ENCODE results near the gene ACP2.

Gene ACP2

GRCh38 chr11:47268448-47269001 is 19.9 kb upstream of the ACP2 start:
- no peak for DNase-seq

GRCh38 chr11:47267876-47268275 is 19.3 kb upstream of the ACP2 start:
- no peak for DNase-seq

- DNase-seq, result no peak
Observed at GRCh38 chr11:47264521-47264920, 15.9 kb upstream of the ACP2 start.

- no peak for DNase-seq
Observed at GRCh38 chr11:47264119-47264518, 15.5 kb upstream of the ACP2 start.

GRCh38 chr11:47261291-47261800 is 12.7 kb upstream of the ACP2 start:
- DNase-seq, result no peak

GRCh38 chr11:47260366-47260765 is 11.8 kb upstream of the ACP2 start:
- DNase-seq, result no peak

- no peak for DNase-seq
Observed at GRCh38 chr11:47259232-47259977, 10.8 kb upstream of the ACP2 start.

GRCh38 chr11:47258317-47258902 is 9.8 kb upstream of the ACP2 start:
- DNase-seq, result no peak

GRCh38 chr11:47257517-47258316 is 9.1 kb upstream of the ACP2 start, which contains the start of gene NR1H3:
TSS of gene NR1H3 (plus strand) at chr11:47257996. CDS start at chr11:47259217, 1,221 bp downstream.
- peak; percentile 25 for DNase-seq

- DNase-seq, result peak; percentile 11
Observed at GRCh38 chr11:47257177-47257516, 8.5 kb upstream of the ACP2 start.

GRCh38 chr11:47256374-47256773 is 7.8 kb upstream of the ACP2 start:
- no peak for DNase-seq

- DNase-seq, result no peak
Observed at GRCh38 chr11:47254386-47254785, 5.8 kb upstream of the ACP2 start.

GRCh38 chr11:47253660-47254059 is 5.0 kb upstream of the ACP2 start:
- no peak for DNase-seq

- DNase-seq, result no peak
Observed at GRCh38 chr11:47251751-47252150, 3.1 kb upstream of the ACP2 start.

- no peak for DNase-seq
Observed at GRCh38 chr11:47249378-47249715, 733 bp upstream of the ACP2 start.

- no peak for DNase-seq
Observed at GRCh38 chr11:47248304-47248663, 330 bp downstream of the ACP2 start.

- no peak for DNase-seq
Observed at GRCh38 chr11:47247502-47247901, 1.1 kb downstream of the ACP2 start.

GRCh38 chr11:47245611-47246357 is 2.8 kb downstream of the ACP2 start:
- no peak for DNase-seq

- DNase-seq, result no peak
Observed at GRCh38 chr11:47244448-47245350, 3.9 kb downstream of the ACP2 start.

GRCh38 chr11:47243454-47243853 is 5.2 kb downstream of the ACP2 start:
- DNase-seq, result no peak

GRCh38 chr11:47242596-47243192 is 5.9 kb downstream of the ACP2 start:
- no peak for DNase-seq
